SU-DHL-6 (cell line): ENCODE data around the gene LRCH3.

Source experiments
- H2AFZ ChIP-seq: fragments of 200-600 bp; sonication (generic); 2 replicates; pipeline ENCODE4 v1.6.1; 2014; ENCODE audit warnings: low read depth, mild to moderate bottlenecking, moderate library complexity, mixed read lengths, antibody characterized with exemption, low read length; ENCODE audit not compliant: severe bottlenecking
- H3F3A ChIP-seq: fragments of 200-600 bp; shearing (Covaris generic); 2 replicates; pipeline ENCODE4 v1.6.0; 2016; ENCODE audit warnings: antibody characterized with exemption, mild to moderate bottlenecking; ENCODE audit not compliant: insufficient read depth
- H3K27ac ChIP-seq: fragments of 200-600 bp; sonication (generic); 2 replicates; pipeline ENCODE4 v1.5.1; 2016; ENCODE audit warnings: low read depth, mild to moderate bottlenecking, low read length, moderate library complexity, mixed read lengths
- H3K27me3 ChIP-seq: fragments of 200-600 bp; sonication (generic), shearing (Covaris generic); 2 replicates; pipeline ENCODE4 v1.6.0; 2014; ENCODE audit warnings: mild to moderate bottlenecking, low read length
- H3K36me3 ChIP-seq: fragments of 200-600 bp; sonication (generic); 2 replicates; pipeline ENCODE4 v1.6.1; 2014; ENCODE audit warnings: mild to moderate bottlenecking, low read length, mixed read lengths
- H3K4me2 ChIP-seq: fragments of 300-600, 200-600 bp; shearing (Covaris generic), sonication (generic); 2 replicates; pipeline ENCODE4 v1.6.0; 2014; ENCODE audit warnings: low read length, low read depth, mild to moderate bottlenecking; ENCODE audit not compliant: poor library complexity, severe bottlenecking
- H3K4me3 ChIP-seq: fragments of 200-600 bp; sonication (generic); 2 replicates; pipeline ENCODE4 v1.5.1; 2014; ENCODE audit warnings: antibody characterized with exemption, low read length, mild to moderate bottlenecking, mixed read lengths; ENCODE audit not compliant: insufficient read depth, poor library complexity, severe bottlenecking
- H3K79me2 ChIP-seq: fragments of 200-600 bp; sonication (generic); 2 replicates; pipeline ENCODE4 v1.6.1; 2014; ENCODE audit warnings: mild to moderate bottlenecking, low read length, moderate library complexity; ENCODE audit not compliant: insufficient read depth
- H3K9ac ChIP-seq: fragments of 200-600 bp; sonication (generic); 2 replicates; pipeline ENCODE4 v1.7.0; 2014; ENCODE audit warnings: mild to moderate bottlenecking, low read length
- H3K9me2 ChIP-seq: fragments of 200-600 bp; sonication (generic); replicated peaks from 2 replicates; pipeline ENCODE4 v1.6.1; 2014; ENCODE audit warnings: low read length; ENCODE audit not compliant: insufficient read depth
- H3K9me3 ChIP-seq: fragments of 200-600 bp; sonication (generic); 2 replicates; pipeline ENCODE4 v1.6.1; 2014; ENCODE audit warnings: low read length, mixed read lengths; ENCODE audit not compliant: insufficient read depth
- H4K20me1 ChIP-seq: fragments of 200-600 bp; sonication (generic); 2 replicates; pipeline ENCODE4 v1.6.1; 2014; ENCODE audit warnings: low read depth, mild to moderate bottlenecking, antibody characterized with exemption, low read length, moderate library complexity, mixed read lengths
- CTCF ChIP-seq: fragments of 200-600 bp; sonication (generic); IDR thresholded peaks from one replicate; pipeline ENCODE4 v1.5.1; 2017; ENCODE audit warnings: antibody characterized with exemption, mild to moderate bottlenecking, low read length, moderate library complexity; ENCODE audit not compliant: insufficient read depth, poor library complexity, severe bottlenecking
- EZH2phosphoT487 ChIP-seq: fragments of 200-600 bp; sonication (generic), shearing (Covaris generic); conservative IDR thresholded peaks from 2 replicates; pipeline ENCODE4 v1.6.1; 2018; ENCODE audit warnings: mild to moderate bottlenecking, antibody characterized with exemption, low read length, moderate library complexity, mixed read lengths

LRCH3 gene

GRCh38 chr3:197829397-197830045 is 38.5 kb downstream of the LRCH3 start:
- Histone ChIP-seq H3K4me3 (no peak overlapping the region), H3K4me2 (no peak overlapping the region), H2AFZ (no peak overlapping the region), H3K9me2 (no peaks in the 10 kb centered on the region), H3K36me3 (peaks cover 27% of the 10 kb centered on the region; the same call in 1 of the 2 replicates), H3K27me3 (no peaks in the 10 kb centered on the region), H3K9ac (no peak overlapping the region), H3K79me2 (no peaks in the 10 kb centered on the region), H4K20me1 (no peaks in the 10 kb centered on the region), H3F3A (no peaks in the 10 kb centered on the region), H3K9me3 (no peaks in the 10 kb centered on the region), H3K27ac (no peak overlapping the region)
- TF ChIP-seq EZH2phosphoT487 (no peak), CTCF (no peak)

GRCh38 chr3:197830308-197830966 is 39.4 kb downstream of the LRCH3 start:
- Histone ChIP-seq H3K27ac (no peak overlapping the region), H2AFZ (no peak overlapping the region), H3K79me2 (no peaks in the 10 kb centered on the region), H3K4me3 (no peak overlapping the region), H3K9me2 (no peaks in the 10 kb centered on the region), H3F3A (no peaks in the 10 kb centered on the region), H4K20me1 (no peaks in the 10 kb centered on the region), H3K9me3 (no peaks in the 10 kb centered on the region), H3K4me2 (no peak overlapping the region), H3K27me3 (no peaks in the 10 kb centered on the region), H3K36me3 (peaks cover 27% of the 10 kb centered on the region; the same call in 1 of the 2 replicates), H3K9ac (no peak overlapping the region)
- TF ChIP-seq EZH2phosphoT487, result no peak

- no peaks in the 10 kb centered on the region for H3K9me3 ChIP-seq
- no peak overlapping the region for H3K4me3 ChIP-seq
- no peaks in the 10 kb centered on the region for H3K27me3 ChIP-seq
- H3K9ac ChIP-seq, result no peak overlapping the region
- no peak for TF ChIP-seq EZH2phosphoT487
- no peak for TF ChIP-seq CTCF
- H3K79me2 ChIP-seq, result no peaks in the 10 kb centered on the region
- no peaks in the 10 kb centered on the region for H4K20me1 ChIP-seq
- H2AFZ ChIP-seq, result no peak overlapping the region
- no peaks in the 10 kb centered on the region for H3F3A ChIP-seq
- H3K9me2 ChIP-seq, result no peaks in the 10 kb centered on the region
- peaks cover 24% of the 10 kb centered on the region; the same call in 1 of the 2 replicates for H3K36me3 ChIP-seq
- no peak overlapping the region for H3K4me2 ChIP-seq
- H3K27ac ChIP-seq, result no peak overlapping the region
Observed at GRCh38 chr3:197830967-197831313, 39.9 kb downstream of the LRCH3 start.
